ENCODE measurements around the gene B4GALT2.

The B4GALT2 gene, protein sequence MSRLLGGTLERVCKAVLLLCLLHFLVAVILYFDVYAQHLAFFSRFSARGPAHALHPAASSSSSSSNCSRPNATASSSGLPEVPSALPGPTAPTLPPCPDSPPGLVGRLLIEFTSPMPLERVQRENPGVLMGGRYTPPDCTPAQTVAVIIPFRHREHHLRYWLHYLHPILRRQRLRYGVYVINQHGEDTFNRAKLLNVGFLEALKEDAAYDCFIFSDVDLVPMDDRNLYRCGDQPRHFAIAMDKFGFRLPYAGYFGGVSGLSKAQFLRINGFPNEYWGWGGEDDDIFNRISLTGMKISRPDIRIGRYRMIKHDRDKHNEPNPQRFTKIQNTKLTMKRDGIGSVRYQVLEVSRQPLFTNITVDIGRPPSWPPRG

DNA sequence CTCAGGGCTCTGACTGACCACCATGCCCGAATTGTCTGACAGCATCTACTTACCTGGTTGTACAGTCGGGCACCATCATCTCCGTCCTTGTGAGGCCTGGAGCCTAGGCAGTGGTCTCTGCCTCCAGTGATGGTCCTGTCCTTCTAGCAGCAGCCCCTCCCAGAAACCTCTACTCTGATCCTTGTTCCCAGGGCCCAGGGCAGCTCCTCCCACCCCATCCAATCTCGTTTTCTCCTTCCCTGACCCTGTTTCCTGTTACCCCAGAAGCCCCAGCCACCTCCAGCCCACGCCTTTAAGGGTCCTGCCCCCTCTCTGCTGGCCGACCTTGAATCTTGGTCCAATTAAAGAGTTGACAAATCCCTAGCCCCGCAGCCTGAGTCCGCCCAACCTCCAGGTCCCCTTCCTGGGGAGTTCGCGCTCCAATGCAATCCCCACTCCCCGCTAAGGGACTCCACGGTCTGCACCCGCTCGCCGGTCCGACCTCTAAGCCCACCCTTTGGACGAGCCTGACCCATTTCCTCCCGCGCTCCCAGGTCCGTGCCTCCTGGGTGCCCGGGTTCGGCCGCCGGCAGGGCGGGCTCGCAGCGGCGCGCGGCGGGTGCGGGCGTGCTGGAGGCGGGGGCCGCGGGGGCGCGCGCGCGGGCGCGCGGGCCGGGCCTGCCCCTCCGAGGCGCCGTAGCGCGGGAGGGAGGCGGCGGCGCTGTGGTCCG lies at the start of gene B4GALT2:
Gene B4GALT2, plus strand, starts transcription at position 660 of the 710 bp plus-strand sequence. CDS start 1,951 bp downstream, outside the sequence.
- in situ Hi-C loops (cut with MboI; ENCODE audit: low pct_unique_long_range_greater_than_20kb, low sequenced_read_pairs, unreplicated experiment): no loop called here
- peak; percentile 91 for DNase-seq (ENCODE audit: low spot score)
- TF ChIP-seq, protein P1, sequence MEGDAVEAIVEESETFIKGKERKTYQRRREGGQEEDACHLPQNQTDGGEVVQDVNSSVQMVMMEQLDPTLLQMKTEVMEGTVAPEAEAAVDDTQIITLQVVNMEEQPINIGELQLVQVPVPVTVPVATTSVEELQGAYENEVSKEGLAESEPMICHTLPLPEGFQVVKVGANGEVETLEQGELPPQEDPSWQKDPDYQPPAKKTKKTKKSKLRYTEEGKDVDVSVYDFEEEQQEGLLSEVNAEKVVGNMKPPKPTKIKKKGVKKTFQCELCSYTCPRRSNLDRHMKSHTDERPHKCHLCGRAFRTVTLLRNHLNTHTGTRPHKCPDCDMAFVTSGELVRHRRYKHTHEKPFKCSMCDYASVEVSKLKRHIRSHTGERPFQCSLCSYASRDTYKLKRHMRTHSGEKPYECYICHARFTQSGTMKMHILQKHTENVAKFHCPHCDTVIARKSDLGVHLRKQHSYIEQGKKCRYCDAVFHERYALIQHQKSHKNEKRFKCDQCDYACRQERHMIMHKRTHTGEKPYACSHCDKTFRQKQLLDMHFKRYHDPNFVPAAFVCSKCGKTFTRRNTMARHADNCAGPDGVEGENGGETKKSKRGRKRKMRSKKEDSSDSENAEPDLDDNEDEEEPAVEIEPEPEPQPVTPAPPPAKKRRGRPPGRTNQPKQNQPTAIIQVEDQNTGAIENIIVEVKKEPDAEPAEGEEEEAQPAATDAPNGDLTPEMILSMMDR (IDR thresholded peaks at IDR 0.05; ENCODE audit: extremely low read depth, insufficient read depth, missing control alignments): no peak

DNA sequence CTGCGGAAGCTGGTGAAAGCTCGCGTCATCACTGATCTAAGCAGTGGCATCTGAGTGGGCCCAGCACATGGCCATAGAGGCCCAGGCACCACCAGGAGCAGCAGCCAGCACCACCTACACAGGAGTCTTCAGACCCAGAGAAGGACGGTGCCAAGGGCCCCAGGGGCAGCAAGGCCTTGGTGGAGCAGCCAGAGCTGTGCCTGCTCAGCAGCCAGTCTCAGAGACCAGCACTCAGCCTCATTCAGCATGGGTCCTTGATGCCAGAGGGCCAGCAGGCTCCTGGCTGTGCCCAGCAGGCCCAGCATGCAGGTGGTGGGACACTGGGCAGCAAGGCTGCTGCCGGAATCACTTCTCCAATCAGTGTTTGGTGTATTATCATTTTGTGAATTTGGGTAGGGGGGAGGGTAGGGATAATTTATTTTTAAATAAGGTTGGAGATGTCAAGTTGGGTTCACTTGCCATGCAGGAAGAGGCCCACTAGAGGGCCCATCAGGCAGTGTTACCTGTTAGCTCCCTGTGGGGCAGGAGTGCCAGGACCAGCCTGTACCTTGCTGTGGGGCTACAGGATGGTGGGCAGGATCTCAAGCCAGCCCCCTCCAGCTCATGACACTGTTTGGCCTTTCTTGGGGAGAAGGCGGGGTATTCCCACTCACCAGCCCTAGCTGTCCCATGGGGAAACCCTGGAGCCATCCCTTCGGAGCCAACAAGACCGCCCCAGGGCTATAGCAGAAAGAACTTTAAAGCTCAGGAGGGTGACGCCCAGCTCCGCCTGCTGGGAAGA lies 48.7 kb upstream of the B4GALT2 start:
- DNase-seq (ENCODE audit: low spot score): peak; percentile 60
- in situ Hi-C loops (cut with MboI; ENCODE audit: low pct_unique_long_range_greater_than_20kb, low sequenced_read_pairs, unreplicated experiment): loop anchor here (10.0 to 25.0 kb wide), 2 partner anchors 166 to 393 kb away; partner anchors contain the start of gene PTPRF
- TF ChIP-seq, protein P1 (IDR thresholded peaks at IDR 0.05; ENCODE audit: extremely low read depth, insufficient read depth, missing control alignments): peak; percentile 55

DNA sequence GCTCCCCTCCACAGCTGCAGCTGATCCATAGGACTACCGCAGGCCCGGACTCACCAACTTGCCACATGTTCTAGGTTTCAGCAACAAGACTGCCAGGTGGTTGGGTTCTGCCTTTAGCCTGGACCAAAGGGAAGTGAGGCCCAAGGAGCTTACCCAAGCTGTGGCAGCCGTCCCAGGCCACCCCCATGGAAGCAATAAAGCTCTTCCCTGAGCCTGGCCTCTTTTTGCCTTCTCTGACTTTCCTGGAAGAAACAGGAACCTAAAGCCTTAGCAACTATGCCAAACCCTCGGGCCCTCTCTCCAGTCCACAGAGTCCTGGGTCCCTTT lies 48.1 kb upstream of the B4GALT2 start:
- no peak for DNase-seq (ENCODE audit: low spot score)
- TF ChIP-seq, protein P1 (IDR thresholded peaks at IDR 0.05; ENCODE audit: extremely low read depth, insufficient read depth, missing control alignments): no peak
- in situ Hi-C loops (cut with MboI; ENCODE audit: low pct_unique_long_range_greater_than_20kb, low sequenced_read_pairs, unreplicated experiment): loop anchor here (10.0 to 25.0 kb wide), 2 partner anchors 166 to 394 kb away; partner anchors contain the start of gene PTPRF

DNA sequence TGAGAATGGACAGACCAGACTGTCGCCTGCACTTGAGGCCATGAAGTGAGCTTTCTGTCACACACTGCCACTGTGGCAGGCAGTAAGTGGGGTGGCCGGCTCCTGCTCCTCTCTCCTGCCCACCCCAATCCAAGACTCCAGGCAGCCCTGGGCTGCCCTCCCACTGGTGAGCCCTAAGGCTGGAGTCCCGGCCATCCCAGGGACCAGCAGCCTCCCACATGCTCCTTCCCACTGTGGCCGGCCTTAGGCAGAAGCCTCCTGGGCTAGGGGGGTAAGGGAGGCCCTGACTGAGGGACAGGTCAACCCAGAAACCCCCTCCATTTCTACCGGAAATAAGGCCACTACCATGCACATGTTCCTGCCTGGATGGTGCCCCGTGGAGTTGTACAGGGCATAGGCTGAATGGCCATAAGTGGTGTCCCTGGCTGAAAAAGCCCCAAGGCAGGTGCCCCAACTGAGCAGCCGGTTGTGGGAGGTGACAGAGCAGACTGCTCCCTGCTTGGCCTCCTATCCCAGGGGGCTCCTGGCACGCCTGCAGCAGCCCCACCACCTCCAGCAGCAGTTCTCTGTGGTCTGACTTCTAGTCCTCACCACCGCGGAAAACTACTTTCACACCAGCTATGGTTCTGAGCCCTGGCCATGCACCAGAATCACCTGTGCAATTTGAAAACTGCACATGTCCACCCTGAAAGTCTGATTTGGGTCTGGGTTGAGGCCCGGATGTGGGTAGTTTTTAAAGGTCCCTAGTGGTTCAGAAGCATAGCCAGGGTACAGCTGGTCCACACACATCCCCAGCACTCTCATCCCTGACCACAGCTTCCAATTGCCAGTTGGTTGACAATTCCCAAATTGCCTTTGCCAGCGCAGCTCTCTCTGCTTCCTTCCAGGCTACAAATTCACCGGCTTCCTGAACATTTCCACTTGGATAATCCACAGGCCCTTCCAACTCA lies 47.0 kb upstream of the B4GALT2 start:
- no peak for DNase-seq (ENCODE audit: low spot score)
- in situ Hi-C loops (cut with MboI; ENCODE audit: low pct_unique_long_range_greater_than_20kb, low sequenced_read_pairs, unreplicated experiment): loop anchor here (10.0 to 25.0 kb wide), 2 partner anchors 167 to 395 kb away; partner anchors contain the start of gene PTPRF
- TF ChIP-seq, protein P1 (IDR thresholded peaks at IDR 0.05; ENCODE audit: extremely low read depth, insufficient read depth, missing control alignments): no peak

DNA sequence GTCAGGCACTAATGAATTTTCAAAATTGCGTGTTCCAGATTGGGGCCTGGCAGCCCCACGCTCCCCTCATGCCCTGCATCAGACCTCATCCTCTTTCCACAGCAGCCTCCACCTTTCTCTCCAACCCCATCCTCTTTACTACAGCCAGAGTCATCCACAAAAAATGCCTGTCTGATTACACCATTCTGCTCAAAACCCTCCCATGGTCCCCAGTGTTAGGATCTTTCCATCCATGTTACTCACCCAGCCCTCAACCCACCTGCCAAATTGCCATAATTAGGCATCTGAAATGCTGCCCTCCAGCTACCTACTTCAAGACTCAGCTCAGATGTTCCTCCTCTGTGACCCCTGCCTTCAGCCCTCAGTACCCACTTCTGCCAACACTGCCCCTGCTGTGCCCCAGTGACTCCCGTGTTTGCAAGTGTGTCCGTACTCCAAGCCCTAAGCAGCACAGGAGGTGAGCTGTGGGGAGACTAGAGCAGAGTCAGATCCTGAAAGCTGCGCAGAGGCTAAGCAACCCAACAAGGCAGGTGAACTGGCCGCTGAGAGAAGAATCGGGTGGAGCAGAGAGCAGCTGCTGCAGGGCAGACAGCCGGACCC lies 46.1 kb upstream of the B4GALT2 start:
- DNase-seq (ENCODE audit: low spot score): peak; percentile 49
- TF ChIP-seq, protein P1 (IDR thresholded peaks at IDR 0.05; ENCODE audit: extremely low read depth, insufficient read depth, missing control alignments): no peak
- in situ Hi-C loops (cut with MboI; ENCODE audit: low pct_unique_long_range_greater_than_20kb, low sequenced_read_pairs, unreplicated experiment): loop anchor here (10.0 to 25.0 kb wide), 2 partner anchors 168 to 396 kb away; partner anchors contain the start of gene PTPRF
